Measurements from ENCODE around the gene APBB2. TPM values are rescaled to one million over a fixed set of nuclear protein-coding genes. Genes with fewer than 3 reads are reported as not detected.

APBB2 gene
- total and polyA plus RNA-seq, 12 donors, result 5.2 to 35.4 (median 26.3) TPM

DNA sequence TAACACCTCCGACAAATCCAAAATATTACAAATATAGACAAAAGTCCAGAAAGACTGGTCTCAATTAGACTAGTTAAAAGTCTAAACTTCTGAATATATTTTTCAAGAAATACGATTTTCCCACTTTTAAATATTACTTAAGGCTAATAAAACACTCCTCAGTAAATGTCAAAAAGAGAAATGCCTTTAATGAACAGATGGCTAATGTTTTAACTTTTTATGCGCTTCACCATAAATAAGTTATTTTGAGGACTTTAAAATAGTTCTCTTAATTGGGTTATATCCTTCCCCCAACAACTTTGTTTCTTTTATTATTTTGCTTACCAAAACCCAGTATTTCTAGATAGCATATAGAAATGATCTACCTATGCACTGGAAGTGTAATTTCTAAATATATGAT lies 201.4 kb downstream of the APBB2 start:
- peaks cover 0 to 31% (median 0%) of the 10 kb centered on the region in 9 donors for H3K4me1 ChIP-seq
- WGBS, 2 donors, result 72 to 79% methylated on average over 3 of the region's 3 CpGs
- H3K4me3 ChIP-seq, result peak overlapping the region in 3 of 10 donors; percentile 4 to 10 (median 5)
- no peak for DNase-seq
- intact Hi-C loops (cut with DNase I), result no loop called here
- no peak for ATAC-seq
- no peak overlapping the region for H3K27ac ChIP-seq
- TF ChIP-seq, protein P1, sequence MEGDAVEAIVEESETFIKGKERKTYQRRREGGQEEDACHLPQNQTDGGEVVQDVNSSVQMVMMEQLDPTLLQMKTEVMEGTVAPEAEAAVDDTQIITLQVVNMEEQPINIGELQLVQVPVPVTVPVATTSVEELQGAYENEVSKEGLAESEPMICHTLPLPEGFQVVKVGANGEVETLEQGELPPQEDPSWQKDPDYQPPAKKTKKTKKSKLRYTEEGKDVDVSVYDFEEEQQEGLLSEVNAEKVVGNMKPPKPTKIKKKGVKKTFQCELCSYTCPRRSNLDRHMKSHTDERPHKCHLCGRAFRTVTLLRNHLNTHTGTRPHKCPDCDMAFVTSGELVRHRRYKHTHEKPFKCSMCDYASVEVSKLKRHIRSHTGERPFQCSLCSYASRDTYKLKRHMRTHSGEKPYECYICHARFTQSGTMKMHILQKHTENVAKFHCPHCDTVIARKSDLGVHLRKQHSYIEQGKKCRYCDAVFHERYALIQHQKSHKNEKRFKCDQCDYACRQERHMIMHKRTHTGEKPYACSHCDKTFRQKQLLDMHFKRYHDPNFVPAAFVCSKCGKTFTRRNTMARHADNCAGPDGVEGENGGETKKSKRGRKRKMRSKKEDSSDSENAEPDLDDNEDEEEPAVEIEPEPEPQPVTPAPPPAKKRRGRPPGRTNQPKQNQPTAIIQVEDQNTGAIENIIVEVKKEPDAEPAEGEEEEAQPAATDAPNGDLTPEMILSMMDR (IDR thresholded peaks at IDR 0.05), result no peak
- H3K27me3 ChIP-seq, result no peaks in the 10 kb centered on the region
- H3K36me3 ChIP-seq, result peaks cover 0 to 22% (median 0%) of the 10 kb centered on the region in 9 donors
- H3K9me3 ChIP-seq, result no peaks in the 10 kb centered on the region

- ATAC-seq (peak in 2 of 8 donors; percentile 20 to 42), DNase-seq (no peak)
- peaks cover 0 to under 1% (median 0%) of the 10 kb centered on the region in 11 donors for H3K9me3 ChIP-seq
- H3K4me3 ChIP-seq, result no peak overlapping the region
- intact Hi-C loops (cut with DNase I), result no loop called here
- no peak overlapping the region for H3K27ac ChIP-seq
- peaks cover 0 to 31% (median 0%) of the 10 kb centered on the region in 9 donors for H3K4me1 ChIP-seq
- WGBS, 2 donors, result 51 to 54% methylated on average over 2 of the region's 2 CpGs
- peaks cover 0 to 22% (median 0%) of the 10 kb centered on the region in 9 donors for H3K36me3 ChIP-seq
- TF ChIP-seq, protein P1 (IDR thresholded peaks at IDR 0.05), result no peak
- no peaks in the 10 kb centered on the region for H3K27me3 ChIP-seq
Measured at GRCh38 chr4:41012293-41012692, 202.0 kb downstream of the APBB2 start.

- DNase-seq, result no peak
- Histone ChIP-seq H3K9me3 (peaks cover 0 to 5% (median 0%) of the 10 kb centered on the region in 11 donors), H3K27ac (no peak overlapping the region), H3K36me3 (peaks cover 0 to 22% (median 0%) of the 10 kb centered on the region in 9 donors), H3K4me1 (peaks cover 0 to 11% (median 0%) of the 10 kb centered on the region in 9 donors), H3K27me3 (no peaks in the 10 kb centered on the region), H3K4me3 (no peak overlapping the region)
- ATAC-seq, result peak in 1 of 8 donors; percentile 25
- intact Hi-C loops (cut with DNase I), result no loop called here
- TF ChIP-seq, protein P1 (IDR thresholded peaks at IDR 0.05), result no peak
- WGBS, 2 donors, result 70 to 81% methylated on average over 3 of the region's 3 CpGs
Measured at GRCh38 chr4:41009411-41009810, 204.9 kb downstream of the APBB2 start.

DNA sequence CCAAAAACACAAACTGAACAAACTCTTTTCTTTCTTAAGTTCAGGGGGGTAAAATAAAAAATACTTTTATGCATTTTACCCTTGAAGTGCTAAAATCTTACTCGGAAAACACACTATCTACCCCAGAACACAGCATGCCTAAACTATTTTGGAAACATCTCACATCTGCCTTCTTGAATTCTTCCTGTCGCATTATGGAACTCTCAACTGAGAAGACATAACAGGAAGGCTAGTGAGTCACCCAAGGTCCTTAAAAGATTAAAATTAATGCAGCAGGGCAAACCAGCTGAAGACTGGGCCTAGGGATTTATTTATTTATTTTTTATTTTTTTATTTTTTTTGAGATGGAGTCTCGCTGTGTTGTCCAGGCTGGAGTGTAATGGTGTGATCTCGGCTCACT lies 208.2 kb downstream of the APBB2 start:
- no peak overlapping the region for H3K4me3 ChIP-seq
- H3K27ac ChIP-seq, result no peak overlapping the region
- H3K27me3 ChIP-seq, result no peaks in the 10 kb centered on the region
- ATAC-seq (no peak), DNase-seq (no peak)
- H3K9me3 ChIP-seq, result peaks cover 0 to 5% (median 0%) of the 10 kb centered on the region in 11 donors
- H3K36me3 ChIP-seq, result peaks cover 0 to 4% (median 0%) of the 10 kb centered on the region in 9 donors
- TF ChIP-seq, protein P1 (IDR thresholded peaks at IDR 0.05), result no peak
- intact Hi-C loops (cut with DNase I), result no loop called here
- WGBS, 2 donors, result 83 to 94% methylated on average over 4 of the region's 4 CpGs
- peaks cover 0 to 2% (median 0%) of the 10 kb centered on the region in 9 donors for H3K4me1 ChIP-seq

Measured in heart right ventricle (tissue), 16 donors.